RPMI8226 (cell line): ENCODE measurements around the gene PTPRN2.
"Not testable (repeated sequence)": the region's sequence is repeated elsewhere in the genome, so short reads cannot be mapped to it uniquely, and the experiment has no call there.

Source experiments
- DNase-seq: peaks from one replicate; pipeline ENCODE4 v3.0.0-alpha.2; 2015

Gene PTPRN2

GRCh38 chr7:158550394-158550700 lies 37.3 kb downstream of the PTPRN2 start:
- DNase-seq, result no peak

- DNase-seq, result no peak
Measured at GRCh38 chr7:158549616-158550393, 37.8 kb downstream of the PTPRN2 start.

DNA sequence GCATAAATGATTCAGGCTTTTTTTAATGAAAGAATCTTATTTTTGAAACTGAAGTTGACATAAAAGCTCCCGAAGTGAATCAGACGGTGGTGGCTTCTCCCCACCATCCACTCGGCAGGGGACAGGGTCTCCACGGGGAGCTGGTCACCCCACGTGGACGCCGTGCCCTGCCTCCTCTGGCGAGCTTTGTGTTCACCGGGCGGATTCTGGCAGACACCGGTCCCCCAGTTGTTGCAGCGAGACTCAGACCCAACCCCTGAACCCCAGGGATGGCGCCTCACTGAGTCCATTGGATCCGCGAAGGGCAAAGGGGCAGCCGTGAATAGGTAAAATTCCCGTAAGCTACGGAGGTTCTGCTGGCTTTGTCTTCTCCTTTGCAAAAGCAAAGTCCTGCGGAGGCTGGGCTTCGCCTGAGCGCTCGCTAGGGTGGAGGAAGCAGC lies 38.4 kb downstream of the PTPRN2 start:
- DNase-seq, result no peak

- DNase-seq, result no peak
Measured at GRCh38 chr7:158548726-158549125, 38.9 kb downstream of the PTPRN2 start.

DNA sequence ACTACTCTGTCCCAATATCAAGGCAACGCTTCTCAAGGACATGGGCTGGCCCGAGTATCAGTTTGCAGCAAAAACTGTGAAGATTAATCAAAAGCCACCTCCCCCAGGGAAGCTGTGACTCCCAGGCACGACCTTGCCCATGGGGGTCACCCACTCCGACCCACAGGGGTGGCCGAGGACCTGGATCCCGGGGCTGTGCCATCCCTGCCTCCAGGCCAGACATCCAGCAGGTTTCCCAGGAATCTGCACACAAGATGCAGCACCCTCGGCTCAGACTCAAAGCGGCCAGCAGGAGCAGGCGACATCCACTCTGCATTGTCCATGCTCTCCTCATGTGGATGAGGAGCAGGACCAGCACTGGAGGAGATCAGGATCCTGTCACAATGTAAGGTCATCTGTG lies 39.8 kb downstream of the PTPRN2 start:
- DNase-seq, result no peak

GRCh38 chr7:158546626-158547025 lies 41.0 kb downstream of the PTPRN2 start:
- DNase-seq, result no peak

- no peak for DNase-seq
Measured at GRCh38 chr7:158546214-158546613, 41.4 kb downstream of the PTPRN2 start.

GRCh38 chr7:158544708-158545107 lies 42.9 kb downstream of the PTPRN2 start:
- no peak for DNase-seq

DNA sequence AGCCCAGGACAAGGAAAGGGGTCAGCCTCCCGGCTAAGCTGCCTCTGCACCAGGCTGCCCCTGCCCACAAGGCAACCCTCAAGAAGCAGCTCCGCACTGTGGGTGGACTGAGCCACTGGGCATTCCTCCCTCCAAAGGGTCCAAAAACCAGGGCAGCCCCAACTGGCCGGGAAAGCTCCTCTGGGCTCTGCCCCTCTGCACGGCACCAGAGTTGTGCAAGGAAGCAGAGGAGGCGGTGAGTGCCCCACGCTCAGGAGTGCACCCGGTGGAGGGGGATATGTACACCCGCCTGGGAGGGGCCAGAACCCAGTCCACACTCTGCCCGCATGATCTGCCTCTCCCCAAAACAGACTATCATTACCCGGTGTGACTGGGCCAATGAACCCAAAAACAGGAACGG lies 43.8 kb downstream of the PTPRN2 start:
- no peak for DNase-seq

GRCh38 chr7:158542651-158543566 lies 44.7 kb downstream of the PTPRN2 start:
- no peak for DNase-seq

DNA sequence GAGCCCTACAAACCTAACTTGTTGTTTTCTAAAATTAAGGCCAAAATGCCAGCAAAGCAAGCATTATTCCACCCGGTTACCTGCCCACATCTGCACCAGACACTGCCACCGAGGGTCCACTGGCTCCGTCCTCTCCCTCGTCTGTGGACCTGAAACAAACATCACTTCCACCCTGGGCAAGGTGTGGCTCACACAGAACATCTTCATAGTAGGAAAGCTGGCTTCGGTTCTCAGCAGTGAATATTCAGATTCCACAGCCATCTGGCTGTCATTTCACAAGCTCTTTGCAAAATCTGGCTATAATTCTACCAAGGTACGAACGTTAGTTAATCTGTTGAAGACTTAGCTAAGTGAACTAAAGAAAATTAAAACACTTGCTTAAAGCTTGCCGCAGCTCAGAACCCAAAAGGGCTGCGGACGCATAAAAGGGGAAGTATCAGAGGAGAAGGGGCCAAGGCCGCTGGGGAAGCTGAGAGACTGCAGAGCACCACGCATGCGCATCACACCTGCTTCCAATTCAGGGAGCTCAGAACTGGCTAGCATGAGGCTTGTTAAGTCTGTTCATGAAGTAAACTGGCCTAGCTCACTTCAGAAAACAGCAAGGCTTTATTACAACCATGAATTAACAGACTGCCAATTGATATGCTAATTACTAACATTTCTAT lies 46.1 kb downstream of the PTPRN2 start:
- DNase-seq, result peak; percentile 89

- DNase-seq, result no peak
Measured at GRCh38 chr7:158539711-158540146, 47.9 kb downstream of the PTPRN2 start.

DNA sequence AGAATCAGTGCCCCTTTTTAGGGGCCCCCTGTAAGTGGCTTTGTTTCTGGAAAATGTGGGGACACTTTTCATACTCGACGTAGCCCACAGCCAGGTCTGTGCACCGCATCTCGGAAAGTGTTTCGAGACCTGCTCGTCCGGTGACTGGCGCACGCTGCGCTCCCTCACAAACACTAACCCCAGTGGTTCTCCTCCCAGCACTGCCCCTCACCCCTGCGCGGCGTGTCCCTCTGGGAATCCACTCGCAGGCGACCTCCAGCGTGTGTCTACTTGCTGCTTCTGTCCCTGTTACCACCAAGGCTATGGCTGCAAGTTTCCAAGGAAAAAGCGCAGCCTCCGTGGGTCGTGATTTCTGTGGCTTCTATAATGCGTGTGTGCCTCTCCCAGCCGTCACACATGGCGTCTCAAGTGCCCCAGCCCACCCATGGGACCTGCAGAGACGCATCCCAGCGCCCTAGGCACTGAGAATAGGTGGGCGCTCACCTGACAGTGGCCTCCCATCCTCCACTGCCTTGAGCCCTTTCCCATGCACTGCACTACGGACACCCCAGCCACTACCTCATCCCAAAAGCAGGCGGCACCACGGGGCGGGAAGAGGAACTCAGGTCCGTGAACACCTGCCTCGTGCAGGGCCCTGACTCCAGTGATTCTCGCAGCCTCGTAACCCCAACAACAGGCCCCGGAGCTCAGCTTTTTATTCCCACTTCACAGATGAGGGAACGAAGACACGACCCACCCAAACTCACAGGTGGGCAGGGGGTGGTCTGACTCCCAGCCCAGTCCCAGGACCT lies 49.3 kb downstream of the PTPRN2 start:
- no peak for DNase-seq

DNA sequence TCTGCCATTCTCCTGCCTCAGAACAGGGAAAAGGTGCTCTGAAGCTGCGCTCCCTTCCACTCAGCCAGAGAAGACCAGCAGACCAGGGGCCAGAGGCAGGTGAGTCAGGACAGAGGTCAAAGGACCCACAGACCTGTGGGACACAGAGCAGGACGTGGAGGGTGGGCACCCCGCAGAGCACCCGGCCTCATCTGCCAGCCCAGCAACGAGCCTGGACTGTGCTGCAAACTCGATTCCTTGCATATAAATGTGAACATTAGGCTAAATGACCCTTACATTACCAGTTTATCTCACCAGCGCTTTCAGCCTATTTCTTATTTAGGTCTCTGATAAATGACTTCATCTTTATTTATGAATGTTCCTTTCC lies 50.1 kb downstream of the PTPRN2 start:
- DNase-seq, result no peak

DNA sequence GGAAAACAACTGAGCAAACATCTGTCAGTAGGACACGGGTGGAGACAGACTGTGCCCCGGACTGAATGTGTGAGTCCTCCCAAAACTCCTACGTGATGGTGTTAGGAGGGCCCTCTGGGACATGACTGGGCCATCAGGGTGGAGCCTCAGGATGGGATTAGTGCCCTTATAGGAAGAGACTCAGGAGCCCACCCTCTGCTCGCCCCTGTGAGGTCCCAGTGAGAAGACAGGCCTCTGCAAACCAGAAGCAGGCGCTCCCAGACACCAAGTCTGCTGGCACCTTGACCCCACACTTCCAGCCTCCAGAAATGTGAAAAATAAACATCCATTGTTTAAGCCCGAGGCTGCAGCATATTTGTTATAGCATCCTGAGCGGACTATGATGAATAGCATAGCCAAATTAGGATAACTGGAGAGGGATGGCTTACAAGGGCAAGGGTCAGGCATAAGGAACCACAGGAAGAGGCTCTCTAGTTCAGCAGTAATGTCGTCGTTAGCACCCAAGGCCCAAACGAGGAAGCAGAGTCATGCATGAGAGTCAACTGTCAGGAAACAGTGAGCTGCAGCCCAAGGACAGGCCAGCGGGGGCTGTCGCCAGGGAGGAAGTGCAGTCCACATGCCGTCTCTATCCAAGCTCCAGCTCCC lies 50.6 kb downstream of the PTPRN2 start:
- DNase-seq, result no peak

GRCh38 chr7:158535079-158535478 lies 52.5 kb downstream of the PTPRN2 start:
- DNase-seq, result no peak

DNA sequence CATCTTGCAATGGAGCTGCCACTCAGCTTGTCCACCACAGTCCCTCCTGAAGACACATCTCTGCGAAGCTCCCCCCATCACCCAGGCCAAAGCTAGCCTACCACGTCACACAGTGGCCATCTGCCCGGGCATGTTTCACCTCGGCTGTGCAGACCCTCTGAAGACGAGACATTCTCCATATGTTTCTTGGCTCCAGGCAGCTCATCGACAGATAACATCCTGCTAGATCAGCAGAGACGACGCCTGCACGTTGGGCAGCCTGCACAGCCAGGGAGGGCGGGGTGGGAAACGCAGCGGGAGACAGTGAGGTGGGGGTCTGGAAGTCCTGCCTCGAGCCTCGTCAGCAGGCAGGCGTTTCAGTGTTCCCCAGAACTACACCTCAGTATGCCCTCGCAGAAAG lies 53.0 kb downstream of the PTPRN2 start:
- no peak for DNase-seq

DNA sequence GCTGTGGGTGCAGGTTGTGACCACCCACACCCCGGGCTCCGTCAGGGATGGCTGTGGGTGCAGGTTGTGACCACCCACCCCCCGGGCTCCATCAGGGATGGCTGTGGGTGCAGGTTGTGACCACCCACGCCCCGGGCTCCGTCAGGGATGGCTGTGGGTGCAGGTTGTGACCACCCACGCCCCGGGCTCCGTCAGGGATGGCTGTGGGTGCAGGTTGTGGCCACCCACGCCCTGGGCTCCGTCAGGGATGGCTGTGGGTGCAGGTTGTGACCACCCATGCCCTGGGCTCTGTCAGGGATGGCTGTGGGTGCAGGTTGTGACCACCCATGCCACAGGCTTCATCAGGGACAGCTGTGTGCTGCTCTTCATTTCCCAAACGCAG lies 53.5 kb downstream of the PTPRN2 start:
- DNase-seq, result not testable (repeated sequence)

GRCh38 chr7:158533386-158534133 lies 54.1 kb downstream of the PTPRN2 start:
- DNase-seq, result no peak

- DNase-seq, result no peak
Measured at GRCh38 chr7:158532093-158532627, 55.5 kb downstream of the PTPRN2 start.

- no peak for DNase-seq
Measured at GRCh38 chr7:158531661-158532060, 56.0 kb downstream of the PTPRN2 start.
